A673 (cell line): ENCODE results near the gene KRT8. TPM values are rescaled to one million over a fixed set of nuclear protein-coding genes. Genes with fewer than 3 reads are reported as not detected.
"Not testable (repeated sequence)": the region's sequence is repeated elsewhere in the genome, so short reads cannot be mapped to it uniquely, and the experiment has no call there.

Experiments
- Bru-seq: library from RNA; stranded (reverse); fragments of 400-500 nt; gene quantifications from one replicate; lab custom pipeline; 2021; lab: Mats Ljungman, UMichigan
- BruChase-seq, 2 experiments: library from RNA; stranded (reverse); fragments of 400-500 nt; gene quantifications; one replicate each; lab custom pipeline; 2021; lab: Mats Ljungman, UMichigan
- BruUV-seq: library from RNA; stranded (reverse); fragments of 400-500 nt; replicated peaks from 2 replicates; lab custom pipeline; 2021; lab: Mats Ljungman, UMichigan
- CTCF ChIA-PET: fragments of 300-600 bp; sonication (Branson Sonifier 250); formaldehyde crosslinking; loops from one replicate; lab custom pipeline; 2022; ENCODE audit warnings: antibody characterized with exemption; lab: Charles Lee
- POLR2A ChIA-PET: fragments of 300-600 bp; sonication (Branson Sonifier 250); formaldehyde crosslinking; loops from one replicate; lab custom pipeline; 2022; ENCODE audit warnings: antibody characterized with exemption; ENCODE audit not compliant: low non-redundant PET; lab: Charles Lee
- DNase-seq: peaks from one replicate; pipeline ENCODE4 v3.0.0-alpha.2; 2015; ENCODE audit warnings: low spot score
- H3K27ac ChIP-seq: fragments of 200-600 bp; sonication (generic); 2 replicates; pipeline ENCODE4 v1.5.1; 2016; ENCODE audit warnings: mixed run types, low read depth, mild to moderate bottlenecking, mixed read lengths, antibody characterized with exemption, low read length; ENCODE audit not compliant: poor library complexity, severe bottlenecking
- H3K27me3 ChIP-seq: fragments of 200-600 bp; sonication (generic); replicated peaks from 2 replicates; pipeline ENCODE4 v1.6.1; 2017; ENCODE audit warnings: mixed run types, low read depth, mild to moderate bottlenecking, mixed read lengths, antibody characterized with exemption, low read length; ENCODE audit not compliant: insufficient read depth, poor library complexity
- H3K36me3 ChIP-seq: fragments of 200-600 bp; sonication (generic); 2 replicates; pipeline ENCODE4 v1.6.1; 2016; ENCODE audit warnings: mixed run types, mild to moderate bottlenecking, mixed read lengths, antibody characterized with exemption, low read length; ENCODE audit not compliant: insufficient read depth, poor library complexity, severe bottlenecking
- H3K4me1 ChIP-seq: fragments of 200-600 bp; sonication (generic); 2 replicates; pipeline ENCODE4 v1.6.1; 2017; ENCODE audit warnings: mixed run types, mild to moderate bottlenecking, mixed read lengths, antibody characterized with exemption, low read length; ENCODE audit not compliant: insufficient read depth, poor library complexity, severe bottlenecking
- H3K4me3 ChIP-seq: fragments of 200-600 bp; sonication (generic); 2 replicates; pipeline ENCODE4 v1.5.1; 2016; ENCODE audit warnings: low read depth, mixed run types, mild to moderate bottlenecking, mixed read lengths, low read length; ENCODE audit not compliant: poor library complexity, severe bottlenecking
- H3K9me3 ChIP-seq: fragments of 200-600 bp; sonication (generic); 2 replicates; pipeline ENCODE4 v1.6.1; 2016; ENCODE audit warnings: mixed run types, low read depth, mild to moderate bottlenecking, mixed read lengths, antibody characterized with exemption, low read length; ENCODE audit not compliant: poor library complexity, severe bottlenecking
- EZH2 ChIP-seq: fragments of 200-600 bp; sonication (generic); IDR thresholded peaks from 2 replicates; pipeline ENCODE4 v1.6.1; 2017; ENCODE audit warnings: borderline replicate concordance, low read depth, mild to moderate bottlenecking, mixed read lengths, antibody characterized with exemption, low read length; ENCODE audit not compliant: poor library complexity, severe bottlenecking
- intact Hi-C: fragments of 100-400 bp; cut with micrococcal nuclease; formaldehyde crosslinking; loops from one replicate; pipeline ENCODE4 v1.10.0; 2022; ENCODE audit not compliant: unreplicated experiment
- long read RNA-seq: library from polyadenylated mRNA; stranded (forward); transcript quantifications from one replicate; pipeline ENCODE4 v2.0.0, GENCODE V29; 2022
- total RNA-seq: library from RNA; stranded (reverse); gene quantifications from 2 replicates; pipeline ENCODE4 v1.2.3, GENCODE V29; 2021
- TF ChIP-seq, protein P1 (sequence below): fragments of 300-800, 200-600 bp; sonication (generic); conservative IDR thresholded peaks from 2 replicates; pipeline ENCODE4 v1.5.1; 2017; ENCODE audit warnings: low read depth, mild to moderate bottlenecking, antibody characterized with exemption, low read length, moderate library complexity, mixed read lengths

The KRT8 gene
- 15.4 and 16.2 TPM in 2 replicates for total RNA-seq
- Bru-seq, nascent RNA: percentile 37 among the genes with signal in this experiment
- percentile 36 among the genes with signal in this experiment for BruChase-seq, experiment 1, labeled RNA remaining after a 2-hour chase
- BruChase-seq, experiment 2, labeled RNA remaining after a 6-hour chase: percentile 50 among the genes with signal in this experiment
- long read RNA-seq, partial matches to known transcripts: 49 of 60 reads
- long read RNA-seq, other reads (novel, unspliced or antisense): 3 of 60 reads

GRCh38 chr12:52904509-52905300 lies at the start of gene KRT8:
Gene KRT8, minus strand, starts transcription at chr12:52905076. Its CDS starts 95 bp downstream, at chr12:52904981.
- POLR2A ChIA-PET, BruUV-seq, H3K9me3 ChIP-seq, intact Hi-C loops, DNase-seq, H3K36me3 ChIP-seq, H3K27me3 ChIP-seq: not testable (repeated sequence)
- Histone ChIP-seq H3K4me1 (peaks cover 19% of the 10 kb centered on the region), H3K4me3 (peak within 1 kb of the TSS; percentile 23), H3K27ac (peak within 1 kb of the TSS; percentile 23)
- CTCF ChIA-PET: interaction anchor here (1.0 kb wide), 1 partner anchor 23 kb away, joined by 3 read pairs; no protein-coding TSS in a partner anchor

GRCh38 chr12:52953181-52953841 lies 48.4 kb upstream of the KRT8 start:
- H3K4me1 ChIP-seq: no peaks in the 10 kb centered on the region
- H3K27me3 ChIP-seq: no peaks in the 10 kb centered on the region
- H3K36me3 ChIP-seq: peaks cover 7% of the 10 kb centered on the region
- H3K27ac ChIP-seq: no peak overlapping the region
- BruUV-seq: no TSS peak
- POLR2A ChIA-PET: no interaction called here
- no peak for DNase-seq
- intact Hi-C loops: no loop called here
- TF ChIP-seq, protein P1, sequence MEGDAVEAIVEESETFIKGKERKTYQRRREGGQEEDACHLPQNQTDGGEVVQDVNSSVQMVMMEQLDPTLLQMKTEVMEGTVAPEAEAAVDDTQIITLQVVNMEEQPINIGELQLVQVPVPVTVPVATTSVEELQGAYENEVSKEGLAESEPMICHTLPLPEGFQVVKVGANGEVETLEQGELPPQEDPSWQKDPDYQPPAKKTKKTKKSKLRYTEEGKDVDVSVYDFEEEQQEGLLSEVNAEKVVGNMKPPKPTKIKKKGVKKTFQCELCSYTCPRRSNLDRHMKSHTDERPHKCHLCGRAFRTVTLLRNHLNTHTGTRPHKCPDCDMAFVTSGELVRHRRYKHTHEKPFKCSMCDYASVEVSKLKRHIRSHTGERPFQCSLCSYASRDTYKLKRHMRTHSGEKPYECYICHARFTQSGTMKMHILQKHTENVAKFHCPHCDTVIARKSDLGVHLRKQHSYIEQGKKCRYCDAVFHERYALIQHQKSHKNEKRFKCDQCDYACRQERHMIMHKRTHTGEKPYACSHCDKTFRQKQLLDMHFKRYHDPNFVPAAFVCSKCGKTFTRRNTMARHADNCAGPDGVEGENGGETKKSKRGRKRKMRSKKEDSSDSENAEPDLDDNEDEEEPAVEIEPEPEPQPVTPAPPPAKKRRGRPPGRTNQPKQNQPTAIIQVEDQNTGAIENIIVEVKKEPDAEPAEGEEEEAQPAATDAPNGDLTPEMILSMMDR: no peak
- TF ChIP-seq EZH2: no peak
- no peak overlapping the region for H3K4me3 ChIP-seq
- no peaks in the 10 kb centered on the region for H3K9me3 ChIP-seq
- CTCF ChIA-PET: interaction anchor here (0.6 kb wide), 1 partner anchor 783 kb away, joined by 3 read pairs; no protein-coding TSS in a partner anchor

DNA sequence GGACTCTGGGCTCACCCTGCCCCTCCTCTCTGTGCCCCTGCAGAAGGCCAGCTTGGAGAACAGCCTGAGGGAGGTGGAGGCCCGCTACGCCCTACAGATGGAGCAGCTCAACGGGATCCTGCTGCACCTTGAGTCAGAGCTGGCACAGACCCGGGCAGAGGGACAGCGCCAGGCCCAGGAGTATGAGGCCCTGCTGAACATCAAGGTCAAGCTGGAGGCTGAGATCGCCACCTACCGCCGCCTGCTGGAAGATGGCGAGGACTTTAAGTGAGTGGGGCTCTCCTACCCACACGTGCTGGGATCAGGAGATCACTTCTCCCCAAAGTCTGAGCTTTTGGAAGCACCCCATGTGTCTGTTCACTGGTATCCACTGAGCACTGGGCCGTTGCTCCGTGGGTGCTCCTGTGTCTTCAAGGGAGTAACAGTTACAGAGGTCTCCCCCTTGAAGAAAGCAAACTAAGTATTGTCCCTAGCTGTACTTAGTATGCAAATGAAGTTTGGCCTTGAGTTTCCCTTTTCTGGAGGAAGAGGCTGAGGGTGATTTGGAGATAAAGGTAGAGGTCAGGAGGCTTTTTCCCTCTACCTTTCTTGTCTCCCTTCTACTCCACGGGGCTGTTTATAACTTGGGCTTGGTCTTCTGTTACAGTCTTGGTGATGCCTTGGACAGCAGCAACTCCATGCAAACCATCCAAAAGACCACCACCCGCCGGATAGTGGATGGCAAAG lies 47.4 kb upstream of the KRT8 start:
- Histone ChIP-seq H3K27ac (no peak overlapping the region), H3K36me3 (peaks cover 7% of the 10 kb centered on the region), H3K4me1 (peaks cover 5% of the 10 kb centered on the region), H3K9me3 (no peaks in the 10 kb centered on the region), H3K4me3 (no peak overlapping the region), H3K27me3 (no peaks in the 10 kb centered on the region)
- CTCF ChIA-PET: no interaction called here
- DNase-seq: no peak
- TF ChIP-seq, protein P1: no peak
- TF ChIP-seq EZH2: no peak
- intact Hi-C loops: no loop called here
- BruUV-seq: no TSS peak
- POLR2A ChIA-PET: no interaction called here
